Hematopoietic multipotent progenitor cell treated with erythropoietin and hydrocortisone succinate and interleukin-3 and kit ligand, for 15 days (in vitro differentiated cells): ENCODE data around the gene TSPAN1.
"Not testable (repeated sequence)": the region's sequence is repeated elsewhere in the genome, so short reads cannot be mapped to it uniquely, and the experiment has no call there.

Experiments used
- DNase-seq: peaks from one replicate; pipeline ENCODE4 v3.0.0-alpha.2; 2015; ENCODE audit warnings: low spot score

Gene TSPAN1

DNA sequence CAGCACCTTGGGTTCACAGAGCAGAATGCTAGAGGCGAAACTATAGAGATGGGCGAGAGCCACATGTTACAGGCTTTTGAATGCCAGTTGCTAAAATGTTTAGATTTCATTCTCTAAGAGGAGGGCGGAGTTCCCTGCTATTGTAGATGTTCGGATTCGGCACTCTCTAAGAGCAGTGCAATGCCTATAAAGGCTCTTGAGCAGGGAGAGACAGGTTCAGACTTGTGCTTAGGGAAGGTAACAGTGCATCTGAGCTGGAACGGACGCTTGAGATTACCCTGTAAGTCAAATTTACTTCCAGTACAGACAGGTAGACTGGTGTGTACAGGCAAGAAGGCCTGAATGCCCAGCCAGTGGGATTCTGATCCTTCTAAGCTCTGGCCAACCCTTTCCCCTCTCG, 43.6 kb downstream of the TSPAN1 start:
- no peak for DNase-seq

DNA sequence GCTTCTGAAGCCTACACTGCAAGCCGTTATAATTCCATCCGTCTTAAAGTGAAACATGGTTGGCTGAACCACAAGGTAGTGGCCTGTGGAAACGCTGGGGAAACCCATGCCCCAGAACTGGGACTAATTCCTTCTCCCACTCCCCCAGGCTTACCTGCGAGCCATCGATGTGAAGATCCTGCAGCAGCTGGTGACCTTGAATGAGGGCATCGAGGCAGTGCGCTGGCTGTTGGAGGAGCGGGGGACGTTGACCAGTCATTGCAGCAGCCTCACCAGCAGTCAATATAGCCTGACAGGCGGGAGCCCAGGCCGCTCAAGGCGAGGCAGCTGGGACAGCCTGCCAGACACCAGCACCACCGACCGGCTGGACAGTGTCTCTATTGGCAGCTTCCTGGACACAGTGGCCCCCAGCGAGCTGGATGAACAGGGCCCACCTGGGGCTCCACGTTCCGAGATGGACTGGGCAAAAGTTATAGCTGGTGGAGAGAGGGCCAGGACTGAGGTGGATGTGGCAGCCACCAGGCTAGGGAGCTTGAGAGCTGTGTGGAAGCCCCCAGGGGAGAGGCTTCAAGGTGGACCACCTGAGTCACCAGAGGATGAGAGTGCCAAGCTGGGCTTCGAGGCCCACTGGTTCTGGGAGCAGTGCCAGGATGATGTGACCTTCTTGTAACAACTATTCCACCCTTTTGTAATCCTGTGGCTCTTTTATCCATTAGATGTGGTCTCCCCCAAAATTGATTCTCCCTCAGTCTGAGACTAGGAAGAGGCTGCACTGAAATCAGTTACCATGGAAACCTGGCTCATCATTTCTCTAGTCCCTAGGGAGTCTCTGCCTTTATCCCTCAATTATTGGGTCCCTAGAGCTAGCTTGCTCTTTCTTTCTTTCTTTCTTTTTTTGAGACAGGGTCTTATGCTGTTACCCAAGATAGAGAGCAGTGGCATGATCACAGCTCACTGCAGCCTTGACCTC, 44.9 kb downstream of the TSPAN1 start:
- no peak for DNase-seq

DNA sequence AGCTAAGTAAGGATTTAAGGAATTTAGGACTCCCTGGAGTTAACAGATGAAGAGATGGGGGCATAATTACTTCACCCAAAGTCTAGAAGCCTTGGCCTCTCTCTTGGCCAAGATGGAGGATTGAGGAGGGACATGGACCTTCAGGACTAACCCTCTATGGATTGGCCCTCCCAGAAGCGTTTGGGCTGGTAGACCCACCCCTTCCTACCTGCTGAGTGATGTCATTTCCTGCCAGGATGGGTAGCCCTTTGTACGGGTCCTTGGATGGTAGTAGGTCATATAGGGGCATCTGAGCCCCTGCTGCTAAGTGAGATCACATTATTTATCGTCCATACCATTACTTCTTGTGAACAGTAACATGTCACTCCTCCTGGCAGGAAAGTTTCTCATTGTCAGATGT, 45.9 kb downstream of the TSPAN1 start:
- DNase-seq = no peak

DNA sequence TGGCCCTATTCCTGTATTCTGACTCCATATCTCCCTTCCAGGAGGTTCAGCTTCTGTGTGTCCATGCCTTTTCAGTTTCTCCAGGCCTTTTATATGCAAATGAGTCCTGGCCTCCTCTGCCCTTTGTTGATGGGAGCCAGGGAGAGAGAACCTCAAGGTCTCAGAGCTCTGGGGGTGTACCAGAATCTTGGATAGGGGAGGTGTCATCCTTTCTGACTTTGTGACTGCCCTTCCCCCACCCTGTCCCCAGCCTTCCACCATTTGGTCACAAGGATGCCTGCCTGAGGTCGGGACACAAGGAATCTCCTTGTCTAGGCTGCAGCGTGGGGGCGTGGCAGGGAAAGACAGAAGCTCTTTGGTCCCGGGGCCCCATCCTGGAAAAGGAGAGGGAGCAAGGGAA, 46.9 kb downstream of the TSPAN1 start:
- no peak for DNase-seq

DNA sequence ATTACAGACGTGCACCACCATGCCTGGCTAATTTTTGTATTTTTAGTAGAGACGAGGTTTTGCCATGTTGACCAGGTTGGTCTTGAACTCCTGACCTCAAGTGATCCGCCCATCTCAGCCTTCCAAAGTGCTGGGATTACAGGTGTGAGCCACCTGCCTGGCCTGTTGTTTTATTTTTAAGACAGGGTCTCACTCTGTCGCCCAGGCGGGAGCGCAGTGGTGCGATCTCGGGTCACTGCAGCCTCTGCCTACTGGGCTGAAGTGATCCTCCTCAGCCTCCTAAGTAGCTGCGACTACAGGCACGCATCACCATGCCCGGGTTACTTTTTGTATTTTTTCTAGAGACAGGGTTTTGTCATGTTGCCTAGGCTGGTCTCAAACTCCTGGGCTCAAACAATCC, 48.2 kb downstream of the TSPAN1 start:
- DNase-seq = not testable (repeated sequence)

DNA sequence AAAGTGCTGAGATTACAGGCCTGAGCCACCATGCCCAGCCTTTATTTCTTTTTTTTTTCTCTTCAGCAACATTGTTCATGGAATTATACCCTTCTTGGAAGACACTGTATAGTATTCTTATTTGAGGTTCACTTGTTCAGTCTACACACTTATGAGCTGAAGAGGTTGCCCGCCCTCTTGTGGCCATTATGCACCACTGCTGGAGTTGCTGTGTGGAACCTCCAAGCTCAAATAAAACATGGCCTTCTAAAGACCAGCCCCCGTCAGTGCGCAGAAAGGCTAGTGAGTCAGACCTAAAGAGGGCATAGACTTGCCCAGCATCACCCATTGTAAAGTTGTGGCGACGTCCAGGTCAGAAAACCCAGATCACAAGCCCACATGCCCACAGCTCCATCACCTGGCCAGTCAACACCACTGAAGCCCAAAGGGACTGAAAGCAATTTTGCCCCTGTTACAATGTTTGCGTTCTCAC, 48.6 kb downstream of the TSPAN1 start:
- DNase-seq = peak; percentile 75

DNA sequence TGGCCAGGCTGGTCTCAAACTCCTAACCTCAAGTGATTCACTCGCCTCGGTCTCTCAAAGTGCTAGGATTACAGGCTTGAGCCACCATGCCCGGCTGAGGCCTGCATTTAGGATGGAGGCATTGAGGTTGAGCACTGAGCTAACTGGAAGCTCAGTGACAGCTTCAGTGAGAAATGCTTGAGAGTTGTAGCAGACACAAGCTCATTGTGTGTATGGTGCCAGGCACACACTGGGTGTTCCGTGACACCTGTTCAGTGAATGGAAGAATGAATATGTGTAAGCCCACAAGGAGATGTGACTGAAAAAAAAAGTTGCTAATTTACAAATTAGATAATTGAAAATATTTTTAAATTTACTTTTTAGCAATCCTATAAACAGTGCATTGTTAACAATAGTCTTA, 50.1 kb downstream of the TSPAN1 start:
- DNase-seq = no peak

DNA sequence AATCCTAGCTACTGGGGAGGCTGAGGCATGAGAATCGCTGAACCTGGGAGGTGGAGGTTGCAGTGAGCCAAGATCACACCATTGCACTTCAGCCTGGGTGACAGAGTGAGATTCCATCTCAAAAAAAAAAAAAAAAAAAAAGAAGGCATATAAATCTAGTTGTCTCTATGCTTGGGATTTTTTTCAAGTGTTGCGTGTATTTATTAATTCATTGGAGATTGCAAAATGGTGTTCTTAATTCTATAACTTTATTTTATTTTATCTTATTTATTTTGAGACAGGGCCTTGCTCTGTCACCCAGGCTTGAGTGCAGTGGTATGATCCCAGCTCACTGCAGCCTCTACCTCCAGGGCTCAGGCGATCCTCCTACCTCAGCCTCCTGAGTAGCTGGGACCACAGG, 56.3 kb downstream of the TSPAN1 start:
- DNase-seq = not testable (repeated sequence)
